T-cell (primary cell): ENCODE data around the gene COLGALT1. TPM values are rescaled to one million over a fixed set of nuclear protein-coding genes. Genes with fewer than 3 reads are reported as not detected.
A peak's percentile ranks its signal among the peaks of the same experiment; 100 is the strongest.

Experiments used
- ATAC-seq, 4 experiments: fragments of 200-7000 bp in 3 of 4; fragments of 150-1000 bp in 1 of 4; cut with Tn5 transposase; replicated peaks in 1 of 4; 1 replicate in 3 of 4; 2 replicates in 1 of 4; pipeline ENCODE4 v1.10.0; 2021; ENCODE audit warnings: moderate library complexity in 3 of 4, mild to moderate bottlenecking in 2 of 4, moderate number of reproducible peaks in 1 of 4
- CTCF ChIA-PET, 2 donors: fragments of 300-600 bp; sonication (Branson Sonifier 250); formaldehyde crosslinking; loops; one replicate each; lab custom pipeline; 2022; ENCODE audit warnings: antibody characterized with exemption in 2 of 2; lab: Charles Lee
- POLR2A ChIA-PET, 2 donors: fragments of 300-600 bp; sonication (Branson Sonifier 250); formaldehyde crosslinking; loops; one replicate each; lab custom pipeline; 2022; ENCODE audit warnings: antibody characterized with exemption in 2 of 2; lab: Charles Lee
- DNase-seq, 35 experiments: peaks; one replicate each; pipeline versions ENCODE4 v3.0.0 to v3.0.0-alpha.2; 2013 to 2023
- H3K27ac ChIP-seq: one replicate; pipeline ENCODE4 v1.5.1; 2013; ENCODE audit warnings: low read length
- H3K27me3 ChIP-seq, 2 experiments: replicated peaks in 1 of 2; 1 replicate in 1 of 2; 2 replicates in 1 of 2; pipeline versions ENCODE4 v1.6.1 to v1.7.0; 2013; ENCODE audit warnings: low read length in 1 of 2, mixed read lengths in 1 of 2; ENCODE audit not compliant: control insufficient read depth in 2 of 2, insufficient read depth in 2 of 2; ENCODE audit errors: extremely low read depth in 1 of 2
- H3K36me3 ChIP-seq, 2 donors: 1 replicate in 1 of 2; 2 replicates in 1 of 2; pipeline versions ENCODE4 v1.6.1 to v1.7.0; 2013; ENCODE audit warnings: low read length in 1 of 2; ENCODE audit not compliant: control insufficient read depth in 2 of 2, insufficient read depth in 1 of 2; ENCODE audit errors: extremely low read depth in 1 of 2
- H3K4me1 ChIP-seq, 2 experiments: 1 replicate in 1 of 2; 2 replicates in 1 of 2; pipeline versions ENCODE4 v1.6.1 to v1.7.0; 2013; ENCODE audit warnings: low read length in 2 of 2, mixed read lengths in 1 of 2; ENCODE audit not compliant: insufficient read depth in 2 of 2, control insufficient read depth in 1 of 2; ENCODE audit errors: extremely low read depth in 1 of 2
- H3K4me3 ChIP-seq, 2 donors: 1 replicate in 1 of 2; 2 replicates in 1 of 2; pipeline versions ENCODE4 v1.5.1 to v1.7.0; 2013; ENCODE audit warnings: mild to moderate bottlenecking in 2 of 2, low read length in 1 of 2, moderate library complexity in 1 of 2; ENCODE audit not compliant: control insufficient read depth in 1 of 2; ENCODE audit errors: extremely low read depth in 1 of 2
- H3K9me3 ChIP-seq: 2 replicates; pipeline ENCODE4 v1.7.0; 2013
- H3K27ac Mint-ChIP-seq, 2 donors: one replicate each; pipeline ENCODE4 v1.8.0; 2020 to 2021; ENCODE audit warnings: mild to moderate bottlenecking in 2 of 2, mixed read lengths in 2 of 2
- H3K27me3 Mint-ChIP-seq, 2 donors: one replicate each; pipeline ENCODE4 v1.8.0; 2021 to 2022; ENCODE audit warnings: mixed read lengths in 2 of 2
- H3K36me3 Mint-ChIP-seq: one replicate; pipeline ENCODE4 v1.8.0; 2021; ENCODE audit warnings: mixed read lengths
- H3K4me1 Mint-ChIP-seq, 3 donors: one replicate each; pipeline ENCODE4 v1.8.0; 2020 to 2022; ENCODE audit warnings: mixed read lengths in 3 of 3, mild to moderate bottlenecking in 1 of 3
- H3K4me3 Mint-ChIP-seq, 3 donors: one replicate each; pipeline ENCODE4 v1.8.0; 2020 to 2022; ENCODE audit warnings: mild to moderate bottlenecking in 3 of 3, mixed read lengths in 3 of 3, moderate library complexity in 3 of 3
- H3K9me3 Mint-ChIP-seq, 3 donors: one replicate each; pipeline ENCODE4 v1.8.0; 2020 to 2022; ENCODE audit warnings: mixed read lengths in 3 of 3
- WGBS: methylation state at CpG from one replicate; pipeline ENCODE4 v1.1.5; 2013; ENCODE audit warnings: missing lambda C conversion rate; ENCODE audit not compliant: insufficient coverage; 5-methylcytosine and 5-hydroxymethylcytosine counted together
- total RNA-seq, 35 experiments: library from RNA in 6 of 35; stranded (reverse) in 6 of 35; fragments of 120-200 nt in 1 of 35; gene quantifications; one replicate each; pipeline versions ENCODE4 v1.2.1 to v1.2.4 and lab custom pipeline; 2013 to 2026

The COLGALT1 gene
- total RNA-seq, 5 donors from 2014 or later (not counting 1 experiment from before 2014, with no cell fraction given): 43.0 to 78.1 (median 70.8) TPM

- CTCF ChIA-PET: no interaction called here
- Histone ChIP-seq H3K36me3 (no peaks in the 10 kb centered on the region), H3K4me1 (peaks cover 0 to 11% of the 10 kb centered on the region in 2 experiments), H3K27me3 (peaks cover 0 to 67% of the 10 kb centered on the region in 2 experiments), H3K27ac (no peak overlapping the region), H3K4me3 (no peak overlapping the region), H3K9me3 (no peaks in the 10 kb centered on the region)
- Mint-ChIP-seq H3K36me3 (no peaks in the 10 kb centered on the region), H3K4me1 (peaks cover 2 to 6% (median 4%) of the 10 kb centered on the region in 3 donors), H3K9me3 (no peaks in the 10 kb centered on the region), H3K4me3 (peak overlapping the region in 1 of 3 donors; percentile 42), H3K27me3 (peaks cover 32 to 40% of the 10 kb centered on the region in 2 donors), H3K27ac (no peak overlapping the region)
- WGBS: 21% methylated on average over 15 of the region's 27 CpGs
- DNase-seq (no peak), ATAC-seq (peak in 1 of 4 experiments; percentile 36)
- POLR2A ChIA-PET: no interaction called here
These were observed 60.6 kb downstream of the COLGALT1 start for GRCh38 chr19:17615889-17616685.

GRCh38 chr19:17616686-17616960, 61.2 kb downstream of the COLGALT1 start:
- H3K27ac ChIP-seq: no peak overlapping the region
- POLR2A ChIA-PET: no interaction called here
- H3K36me3 ChIP-seq: no peaks in the 10 kb centered on the region
- Mint-ChIP-seq H3K27me3 (peaks cover 32 to 40% of the 10 kb centered on the region in 2 donors), H3K36me3 (no peaks in the 10 kb centered on the region), H3K9me3 (peaks cover 0 to 3% (median 0%) of the 10 kb centered on the region in 3 donors), H3K27ac (no peak overlapping the region), H3K4me1 (peaks cover 2 to 6% (median 4%) of the 10 kb centered on the region in 3 donors), H3K4me3 (peak overlapping the region in 1 of 3 donors; percentile 42)
- H3K27me3 ChIP-seq: peaks cover 0 to 70% of the 10 kb centered on the region in 2 experiments
- H3K4me1 ChIP-seq: peaks cover 0 to 11% of the 10 kb centered on the region in 2 experiments
- H3K4me3 ChIP-seq: no peak overlapping the region
- CTCF ChIA-PET: no interaction called here
- H3K9me3 ChIP-seq: no peaks in the 10 kb centered on the region
- WGBS: 0% methylated on average over 2 of the region's 11 CpGs
- ATAC-seq (peak in 1 of 4 experiments; percentile 27), DNase-seq (no peak)

GRCh38 chr19:17616961-17617806, 61.7 kb downstream of the COLGALT1 start:
- H3K4me1 ChIP-seq: peaks cover 0 to 11% of the 10 kb centered on the region in 2 experiments
- H3K9me3 Mint-ChIP-seq: peaks cover 0 to 7% (median 0%) of the 10 kb centered on the region in 3 donors
- H3K4me3 Mint-ChIP-seq: peak overlapping the region in 2 of 3 donors; percentile 34 to 42
- H3K27ac Mint-ChIP-seq: no peak overlapping the region
- DNase-seq: no peak
- H3K27me3 Mint-ChIP-seq: peaks cover 30 to 40% of the 10 kb centered on the region in 2 donors
- ChIA-PET POLR2A (no interaction called here), CTCF (no interaction called here)
- peaks cover 2% of the 10 kb centered on the region for H3K9me3 ChIP-seq
- H3K4me1 Mint-ChIP-seq: peaks cover 2 to 8% (median 4%) of the 10 kb centered on the region in 3 donors
- peaks cover 0 to 70% of the 10 kb centered on the region in 2 experiments for H3K27me3 ChIP-seq
- ATAC-seq: no peak
- 75% methylated on average over 19 of the region's 28 CpGs for WGBS
- no peak overlapping the region for H3K27ac ChIP-seq
- no peak overlapping the region for H3K4me3 ChIP-seq
- H3K36me3 Mint-ChIP-seq: no peaks in the 10 kb centered on the region
- H3K36me3 ChIP-seq: no peaks in the 10 kb centered on the region

- Mint-ChIP-seq H3K27me3 (peaks cover 28 to 40% of the 10 kb centered on the region in 2 donors), H3K36me3 (no peaks in the 10 kb centered on the region), H3K9me3 (peaks cover 0 to 7% (median 0%) of the 10 kb centered on the region in 3 donors), H3K27ac (no peak overlapping the region), H3K4me1 (peaks cover 2 to 14% (median 4%) of the 10 kb centered on the region in 3 donors), H3K4me3 (no peak overlapping the region)
- DNase-seq (no peak), ATAC-seq (no peak)
- Histone ChIP-seq H3K27ac (no peak overlapping the region), H3K4me3 (no peak overlapping the region), H3K27me3 (peaks cover 0 to 70% of the 10 kb centered on the region in 2 experiments), H3K9me3 (peaks cover 2% of the 10 kb centered on the region), H3K4me1 (peaks cover 0 to 11% of the 10 kb centered on the region in 2 experiments), H3K36me3 (no peaks in the 10 kb centered on the region)
- CTCF ChIA-PET: no interaction called here
- POLR2A ChIA-PET: no interaction called here
- 73% methylated on average over 4 of the region's 7 CpGs for WGBS
These were observed 62.4 kb downstream of the COLGALT1 start for GRCh38 chr19:17617807-17618192.

GRCh38 chr19:17618281-17618903, 62.9 kb downstream of the COLGALT1 start:
- ChIA-PET CTCF (no interaction called here), POLR2A (no interaction called here)
- Mint-ChIP-seq H3K27ac (no peak overlapping the region), H3K36me3 (no peaks in the 10 kb centered on the region), H3K27me3 (peaks cover 26 to 39% of the 10 kb centered on the region in 2 donors), H3K4me3 (no peak overlapping the region), H3K9me3 (peaks cover 0 to 7% (median 0%) of the 10 kb centered on the region in 3 donors), H3K4me1 (peaks cover 2 to 16% (median 4%) of the 10 kb centered on the region in 3 donors)
- Histone ChIP-seq H3K9me3 (peaks cover 2% of the 10 kb centered on the region), H3K36me3 (no peaks in the 10 kb centered on the region), H3K4me1 (peaks cover 0 to 11% of the 10 kb centered on the region in 2 experiments), H3K27ac (no peak overlapping the region), H3K27me3 (peaks cover 0 to 70% of the 10 kb centered on the region in 2 experiments), H3K4me3 (no peak overlapping the region)
- ATAC-seq (no peak), DNase-seq (no peak)
- 100% methylated on average over 1 of the region's 7 CpGs for WGBS

- CTCF ChIA-PET: interaction anchor here in 1 of 2 donors (0.6 kb wide), 1 partner anchor 732 kb away, joined by 4 read pairs; no protein-coding TSS in a partner anchor
- H3K27ac ChIP-seq: no peak overlapping the region
These were observed 63.5 kb downstream of the COLGALT1 start for GRCh38 chr19:17618936-17619335.

More at GRCh38 chr19:17618936-17619335, 63.5 kb downstream of the COLGALT1 start:
- WGBS: no CpG with 5 or more reads among the region's 2 CpGs
- Histone ChIP-seq H3K4me1 (peaks cover 0 to 11% of the 10 kb centered on the region in 2 experiments), H3K4me3 (no peak overlapping the region), H3K9me3 (peaks cover 2% of the 10 kb centered on the region), H3K36me3 (no peaks in the 10 kb centered on the region), H3K27me3 (peaks cover 0 to 71% of the 10 kb centered on the region in 2 experiments)
- DNase-seq (no peak), ATAC-seq (no peak)
- Mint-ChIP-seq H3K36me3 (no peaks in the 10 kb centered on the region), H3K27ac (no peak overlapping the region), H3K4me1 (peaks cover 2 to 16% (median 4%) of the 10 kb centered on the region in 3 donors), H3K9me3 (peaks cover 0 to 7% (median 0%) of the 10 kb centered on the region in 3 donors), H3K4me3 (no peak overlapping the region), H3K27me3 (peaks cover 24 to 38% of the 10 kb centered on the region in 2 donors)
- POLR2A ChIA-PET: no interaction called here
